ENCODE measurements around the gene THBS3.
A peak's percentile ranks its signal among the peaks of the same experiment; 100 is the strongest.
"Not testable (repeated sequence)": the region's sequence is repeated elsewhere in the genome, so short reads cannot be mapped to it uniquely, and the experiment has no call there.

The THBS3 gene

DNA sequence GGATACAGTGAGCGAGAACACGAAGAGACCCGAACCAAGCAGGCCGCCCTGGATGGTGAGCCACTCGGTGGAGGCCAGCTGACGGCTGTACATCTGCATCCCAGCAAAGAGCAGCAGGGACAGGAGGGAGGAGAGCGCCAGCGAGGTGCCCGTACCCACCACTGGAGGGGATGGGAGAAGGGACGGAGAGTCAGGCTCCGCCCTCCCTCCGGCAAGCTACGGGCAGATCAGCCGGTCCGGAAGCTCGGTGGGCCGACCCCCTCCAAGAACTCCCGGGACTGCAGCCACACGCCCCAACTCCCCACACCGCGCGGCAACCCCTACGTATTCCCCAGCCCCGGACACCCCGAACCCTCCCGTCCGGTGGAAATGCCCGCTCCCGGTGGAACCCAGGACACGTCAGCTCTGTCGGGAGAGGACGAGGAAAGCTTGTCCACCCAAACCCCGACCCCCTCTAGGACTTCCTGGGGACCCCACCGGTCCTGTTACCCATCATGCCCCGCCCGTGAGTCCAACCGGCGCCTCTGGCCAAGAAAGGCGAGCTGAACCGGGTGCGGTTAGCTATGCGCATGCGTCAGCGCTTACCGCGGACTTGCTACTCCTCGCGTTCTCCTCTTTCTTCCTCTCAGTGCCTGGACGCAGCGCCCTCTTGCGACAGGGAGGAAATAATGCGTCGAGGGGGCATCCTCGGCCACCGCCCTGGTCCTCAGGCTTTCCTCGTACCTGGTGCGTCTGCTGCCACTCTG is 34.8 kb downstream of the THBS3 start, which contains the start of gene KRTCAP2:
Gene KRTCAP2 (minus strand): TSS at position 573 of the 746 bp plus-strand sequence. CDS start 80 bp downstream, at position 493.
- peak; percentile 96 to 97 for DNase-seq

- peak in 1 of 2 donors; percentile 6 for DNase-seq
Measured at GRCh38 chr1:155171836-155172731, 35.6 kb downstream of the THBS3 start.

DNA sequence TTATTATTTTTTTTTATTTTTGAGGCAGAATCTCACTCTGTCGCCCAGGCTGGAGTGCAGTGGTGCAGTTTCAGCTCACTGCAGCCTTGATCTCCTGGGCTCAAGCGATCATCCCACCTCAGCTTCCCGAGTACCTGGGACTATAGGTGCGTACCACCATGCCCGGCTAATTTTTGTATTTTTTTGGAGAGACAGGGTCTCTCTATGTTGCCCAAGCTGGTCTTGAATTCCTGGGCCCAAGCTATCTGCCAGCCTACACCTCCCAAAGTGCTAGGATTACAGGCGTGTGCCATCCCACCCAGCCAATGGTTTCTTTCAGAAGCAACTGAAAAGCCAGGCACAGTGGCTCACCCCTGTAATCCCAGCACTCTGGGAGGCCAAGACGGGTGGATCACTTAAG is 36.9 kb downstream of the THBS3 start:
- DNase-seq, result peak in 1 of 2 donors; percentile 9

GRCh38 chr1:155170101-155170785 is 37.5 kb downstream of the THBS3 start:
- no peak for DNase-seq

DNA sequence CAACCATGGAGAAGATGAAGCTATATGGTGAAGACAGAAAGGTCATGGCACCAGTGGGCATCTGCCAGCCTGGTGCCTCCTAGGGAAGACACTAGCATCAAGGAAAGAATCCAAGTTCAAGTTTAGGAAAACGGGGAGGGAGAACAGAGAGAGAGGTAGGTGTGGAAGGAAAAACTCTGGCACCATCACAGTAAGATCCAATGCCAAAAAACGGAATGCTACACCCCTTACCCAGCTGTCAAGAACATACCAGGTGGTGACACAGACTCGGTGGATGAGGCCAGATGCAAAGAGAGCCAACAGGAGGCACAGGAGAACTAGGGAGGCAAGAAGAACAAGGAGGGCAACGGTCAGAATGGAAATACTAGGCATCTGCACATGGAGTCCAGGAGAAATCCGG is 38.2 kb downstream of the THBS3 start:
- no peak for DNase-seq

DNA sequence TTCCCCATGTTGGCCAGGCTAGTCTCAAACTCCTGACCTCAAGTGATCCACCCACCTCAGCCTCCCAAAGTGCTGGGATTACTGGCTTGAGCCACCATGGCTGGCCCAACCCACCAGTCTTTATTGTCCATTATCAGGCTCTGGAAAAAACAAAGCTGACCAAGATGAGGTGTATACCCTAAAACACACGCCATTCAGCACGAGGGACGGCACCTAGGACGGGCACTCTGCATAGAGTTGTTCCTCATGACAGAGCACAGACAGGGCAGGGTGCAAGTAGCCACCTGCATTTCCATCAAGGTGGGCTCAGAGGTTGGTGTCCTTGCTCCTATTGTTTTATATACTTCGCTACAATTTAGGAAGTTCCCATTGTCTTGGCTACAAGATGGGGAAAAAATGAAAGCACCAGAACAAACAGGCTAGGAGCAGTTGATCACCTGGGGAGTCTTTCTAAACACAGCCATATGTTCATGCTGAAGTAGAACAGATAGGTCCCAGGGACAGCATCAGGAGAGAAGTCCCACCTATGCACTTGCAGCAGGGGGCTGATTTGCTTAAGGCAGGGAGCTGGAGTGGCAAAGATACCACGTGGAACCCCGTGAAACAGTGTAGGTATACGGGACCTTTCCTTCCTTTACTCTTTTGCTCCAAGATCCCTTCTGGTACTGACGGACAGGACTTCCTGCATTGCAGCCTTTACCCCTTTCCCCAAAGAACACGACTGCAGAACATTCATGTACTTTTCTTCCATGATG is 39.1 kb downstream of the THBS3 start:
- peak in 1 of 2 donors; percentile 4 for DNase-seq

- DNase-seq, result not testable (repeated sequence)
Measured at GRCh38 chr1:155168105-155168445, 39.6 kb downstream of the THBS3 start.

- peak; percentile 87 to 88 for DNase-seq
Measured at GRCh38 chr1:155167166-155168104, 40.3 kb downstream of the THBS3 start.

- DNase-seq, result peak in 1 of 2 donors; percentile 11
Measured at GRCh38 chr1:155166471-155167165, 41.1 kb downstream of the THBS3 start.

- peak in 1 of 2 donors; percentile 4 for DNase-seq
Measured at GRCh38 chr1:155166051-155166470, 41.6 kb downstream of the THBS3 start.

DNA sequence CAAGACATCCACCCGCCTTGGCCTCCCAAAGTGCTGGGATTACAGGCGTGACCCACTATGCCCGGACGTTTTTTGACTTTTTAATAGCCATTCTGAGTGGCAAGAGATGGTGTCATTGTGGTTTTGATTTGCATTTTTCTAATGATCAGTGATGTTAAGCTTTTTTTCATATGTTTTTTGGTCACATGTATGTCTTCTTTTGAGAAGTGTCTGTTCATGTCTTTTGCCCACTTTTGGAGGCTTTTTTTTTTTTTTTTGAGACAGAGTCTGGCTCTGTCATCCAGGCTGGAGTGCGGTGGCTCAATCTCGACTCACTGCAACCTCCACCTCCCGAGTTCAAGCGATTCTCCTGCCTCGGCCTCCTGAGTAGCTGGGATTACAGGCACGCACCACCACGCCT is 43.1 kb downstream of the THBS3 start:
- not testable (repeated sequence) for DNase-seq

DNA sequence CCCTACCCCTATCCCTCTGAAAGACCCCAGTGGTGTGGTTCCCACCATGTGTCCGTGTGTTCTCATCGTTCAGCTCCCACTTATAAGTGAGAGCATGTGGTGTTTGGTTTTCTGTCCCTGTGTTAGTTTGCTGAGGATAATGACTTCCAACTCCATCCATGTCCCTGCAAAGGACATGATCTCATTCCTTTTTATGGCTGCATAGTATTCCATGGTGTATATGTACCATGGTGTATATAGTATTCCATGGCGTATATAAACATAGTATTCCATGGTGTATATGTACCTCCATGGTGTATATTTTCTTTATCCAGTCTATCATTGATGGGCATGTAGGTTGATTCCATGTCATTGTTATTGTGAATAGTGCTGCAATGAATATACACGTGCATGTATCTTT is 43.9 kb downstream of the THBS3 start:
- DNase-seq, result peak in 1 of 2 donors; percentile 3

DNA sequence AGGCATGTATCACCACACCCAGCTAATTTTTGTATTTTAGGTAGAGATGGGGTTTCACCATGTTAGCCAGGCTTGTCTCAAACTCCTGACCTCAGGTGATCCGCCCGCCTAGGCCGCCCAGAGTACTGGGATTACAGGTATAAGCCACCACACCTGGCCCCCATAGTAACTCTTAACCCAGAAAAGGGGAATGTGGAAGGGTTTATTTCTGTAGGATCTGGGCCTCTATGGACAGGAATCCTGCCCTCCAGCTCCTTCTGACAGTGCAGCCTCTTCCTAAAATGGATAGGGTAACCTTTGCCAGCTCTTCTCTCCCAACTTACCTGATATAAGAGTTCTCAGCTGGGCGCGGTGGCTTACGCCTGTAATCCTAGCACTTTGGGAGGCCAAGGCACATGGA is 45.1 kb downstream of the THBS3 start:
- not testable (repeated sequence) for DNase-seq

DNA sequence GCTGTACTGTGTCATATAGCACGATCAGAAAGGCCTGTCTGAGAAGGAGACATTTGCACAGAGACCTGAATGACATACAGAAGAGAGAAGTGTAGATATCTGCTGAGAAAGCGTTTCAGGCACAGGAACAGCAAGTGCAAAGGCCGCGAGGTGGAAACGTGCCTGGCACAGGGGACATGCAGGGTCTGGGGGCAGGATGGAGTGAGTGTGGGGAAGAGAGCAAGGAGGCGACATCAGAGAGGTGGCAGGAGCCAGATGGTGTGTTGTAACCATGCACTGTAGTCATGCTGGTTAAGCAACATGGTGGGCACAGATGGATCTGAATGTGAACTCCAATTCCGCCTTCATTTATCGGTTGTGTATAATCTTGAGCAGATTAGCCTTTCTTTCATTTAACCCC is 47.6 kb downstream of the THBS3 start:
- DNase-seq, result no peak

- DNase-seq, result no peak
Measured at GRCh38 chr1:155158991-155159390, 48.7 kb downstream of the THBS3 start.

GRCh38 chr1:155155996-155156643 is 51.6 kb downstream of the THBS3 start:
- DNase-seq, result not testable (repeated sequence)
